Measurements from ENCODE around the gene MAST4.

MAST4 gene

GRCh38 chr5:66933066-66933465 lies 336.9 kb downstream of the MAST4 start:
- Histone ChIP-seq H2AFZ (ENCODE audit: low read depth, low read length) (no peak overlapping the region), H3K4me1 (ENCODE audit: control insufficient read depth, insufficient read depth, low read depth, low read length) (no peaks in the 10 kb centered on the region), H3K23ac (ENCODE audit: low read length in 2 of 2) (no peak overlapping the region), H3K4ac (ENCODE audit: low read depth in 1 of 2, low read length in 2 of 2) (no peak overlapping the region), H3K4me2 (ENCODE audit: low read length, poor library complexity, severe bottlenecking) (no peak overlapping the region), H3K27ac (ENCODE audit: low read length, poor library complexity, severe bottlenecking) (peak overlapping the region; percentile 47), H4K8ac (ENCODE audit: low read length) (no peak overlapping the region), H3K27me3 (ENCODE audit: control insufficient read depth in 1 of 2, insufficient read depth in 1 of 2, low read length in 2 of 2) (no peaks in the 10 kb centered on the region), H3K79me1 (replicated peaks; ENCODE audit: low read length, poor library complexity, severe bottlenecking) (no peaks in the 10 kb centered on the region), H3K14ac (ENCODE audit: low read length in 2 of 2) (no peak overlapping the region), H3K36me3 (ENCODE audit: control insufficient read depth in 1 of 2, insufficient read depth in 2 of 2, low read depth in 1 of 2, low read length in 2 of 2) (no peaks in the 10 kb centered on the region), H4K91ac (ENCODE audit: low read length) (no peak overlapping the region), H2BK5ac (ENCODE audit: low read depth, low read length, poor library complexity, severe bottlenecking) (no peak overlapping the region), H2AK5ac (ENCODE audit: low read length, severe bottlenecking) (no peak overlapping the region), H3K9ac (ENCODE audit: low read length) (no peak overlapping the region), H2BK120ac (ENCODE audit: low read depth, low read length) (no peak overlapping the region), H3K9me3 (ENCODE audit: control insufficient read depth, low read length) (no peaks in the 10 kb centered on the region), H3K18ac (ENCODE audit: low read depth in 1 of 2, low read length in 2 of 2) (no peak overlapping the region), H2BK15ac (ENCODE audit: low read depth, poor library complexity, severe bottlenecking) (no peak overlapping the region), H3K4me3 (ENCODE audit: insufficient read depth in 1 of 2, low read depth in 1 of 2, low read length in 2 of 2) (no peak overlapping the region), H2BK12ac (ENCODE audit: low read length in 2 of 2) (no peak overlapping the region)
- no CpG with 5 or more reads among the region's 1 CpG for WGBS
- no peak for DNase-seq

GRCh38 chr5:66939094-66939493 lies 342.9 kb downstream of the MAST4 start:
- H3K14ac ChIP-seq (ENCODE audit: low read length in 2 of 2): no peak overlapping the region
- no peak overlapping the region for H2AK5ac ChIP-seq (ENCODE audit: low read length, severe bottlenecking)
- no peak overlapping the region for H4K91ac ChIP-seq (ENCODE audit: low read length)
- no peaks in the 10 kb centered on the region for H3K36me3 ChIP-seq (ENCODE audit: control insufficient read depth in 1 of 2, insufficient read depth in 2 of 2, low read depth in 1 of 2, low read length in 2 of 2)
- no peak overlapping the region for H2BK15ac ChIP-seq (ENCODE audit: low read depth, poor library complexity, severe bottlenecking)
- H3K9ac ChIP-seq (ENCODE audit: low read length): no peak overlapping the region
- no peak overlapping the region for H3K27ac ChIP-seq (ENCODE audit: low read length, poor library complexity, severe bottlenecking)
- H2BK12ac ChIP-seq (ENCODE audit: low read length in 2 of 2): no peak overlapping the region
- H4K8ac ChIP-seq (ENCODE audit: low read length): no peak overlapping the region
- H3K27me3 ChIP-seq (ENCODE audit: control insufficient read depth in 1 of 2, insufficient read depth in 1 of 2, low read length in 2 of 2): no peaks in the 10 kb centered on the region
- no peak overlapping the region for H3K23ac ChIP-seq (ENCODE audit: low read length in 2 of 2)
- H3K4me2 ChIP-seq (ENCODE audit: low read length, poor library complexity, severe bottlenecking): no peak overlapping the region
- H2AFZ ChIP-seq (ENCODE audit: low read depth, low read length): no peak overlapping the region
- no peak for DNase-seq
- H2BK5ac ChIP-seq (ENCODE audit: low read depth, low read length, poor library complexity, severe bottlenecking): no peak overlapping the region
- H3K18ac ChIP-seq (ENCODE audit: low read depth in 1 of 2, low read length in 2 of 2): no peak overlapping the region
- no peak overlapping the region for H2BK120ac ChIP-seq (ENCODE audit: low read depth, low read length)
- WGBS: no CpG with 5 or more reads among the region's 2 CpGs
- no peaks in the 10 kb centered on the region for H3K4me1 ChIP-seq (ENCODE audit: control insufficient read depth, insufficient read depth, low read depth, low read length)
- no peak overlapping the region for H3K4me3 ChIP-seq (ENCODE audit: insufficient read depth in 1 of 2, low read depth in 1 of 2, low read length in 2 of 2)
- H3K9me3 ChIP-seq (ENCODE audit: control insufficient read depth, low read length): no peaks in the 10 kb centered on the region
- H3K4ac ChIP-seq (ENCODE audit: low read depth in 1 of 2, low read length in 2 of 2): no peak overlapping the region
- no peaks in the 10 kb centered on the region for H3K79me1 ChIP-seq (replicated peaks; ENCODE audit: low read length, poor library complexity, severe bottlenecking)

- Histone ChIP-seq H3K4me3 (ENCODE audit: insufficient read depth in 1 of 2, low read depth in 1 of 2, low read length in 2 of 2) (no peak overlapping the region), H3K79me1 (replicated peaks; ENCODE audit: low read length, poor library complexity, severe bottlenecking) (no peaks in the 10 kb centered on the region)
- WGBS: 29% methylated on average over 3 of the region's 7 CpGs
These were observed 349.5 kb downstream of the MAST4 start for GRCh38 chr5:66945389-66946349.

GRCh38 chr5:66947458-66947857 lies 351.3 kb downstream of the MAST4 start:
- Histone ChIP-seq H3K4me2 (ENCODE audit: low read length, poor library complexity, severe bottlenecking) (no peak overlapping the region), H3K9me3 (ENCODE audit: control insufficient read depth, low read length) (no peaks in the 10 kb centered on the region), H3K27me3 (ENCODE audit: control insufficient read depth in 1 of 2, insufficient read depth in 1 of 2, low read length in 2 of 2) (no peaks in the 10 kb centered on the region), H2AFZ (ENCODE audit: low read depth, low read length) (no peak overlapping the region), H3K23ac (ENCODE audit: low read length in 2 of 2) (no peak overlapping the region), H3K79me1 (replicated peaks; ENCODE audit: low read length, poor library complexity, severe bottlenecking) (no peaks in the 10 kb centered on the region), H4K91ac (ENCODE audit: low read length) (no peak overlapping the region), H2BK12ac (ENCODE audit: low read length in 2 of 2) (no peak overlapping the region), H2BK15ac (ENCODE audit: low read depth, poor library complexity, severe bottlenecking) (no peak overlapping the region), H2BK5ac (ENCODE audit: low read depth, low read length, poor library complexity, severe bottlenecking) (no peak overlapping the region), H3K14ac (ENCODE audit: low read length in 2 of 2) (no peak overlapping the region), H3K36me3 (ENCODE audit: control insufficient read depth in 1 of 2, insufficient read depth in 2 of 2, low read depth in 1 of 2, low read length in 2 of 2) (no peaks in the 10 kb centered on the region), H3K27ac (ENCODE audit: low read length, poor library complexity, severe bottlenecking) (no peak overlapping the region), H4K8ac (ENCODE audit: low read length) (no peak overlapping the region), H3K4me3 (ENCODE audit: insufficient read depth in 1 of 2, low read depth in 1 of 2, low read length in 2 of 2) (no peak overlapping the region), H3K4ac (ENCODE audit: low read depth in 1 of 2, low read length in 2 of 2) (no peak overlapping the region), H3K4me1 (ENCODE audit: control insufficient read depth, insufficient read depth, low read depth, low read length) (peaks cover 2% of the 10 kb centered on the region), H3K9ac (ENCODE audit: low read length) (no peak overlapping the region), H3K18ac (ENCODE audit: low read depth in 1 of 2, low read length in 2 of 2) (no peak overlapping the region), H2BK120ac (ENCODE audit: low read depth, low read length) (no peak overlapping the region), H2AK5ac (ENCODE audit: low read length, severe bottlenecking) (no peak overlapping the region)
- 90% methylated on average over 3 of the region's 4 CpGs for WGBS
- no peak for DNase-seq

More at GRCh38 chr5:66945389-66946349, 349.5 kb downstream of the MAST4 start:
- Histone ChIP-seq H3K9ac (ENCODE audit: low read length) (no peak overlapping the region), H3K18ac (ENCODE audit: low read depth in 1 of 2, low read length in 2 of 2) (peak overlapping the region in 1 of 2 experiments; percentile 12), H4K8ac (ENCODE audit: low read length) (no peak overlapping the region), H2BK12ac (ENCODE audit: low read length in 2 of 2) (no peak overlapping the region), H3K27me3 (ENCODE audit: control insufficient read depth in 1 of 2, insufficient read depth in 1 of 2, low read length in 2 of 2) (no peaks in the 10 kb centered on the region), H3K4me2 (ENCODE audit: low read length, poor library complexity, severe bottlenecking) (peak overlapping the region; percentile 22), H3K14ac (ENCODE audit: low read length in 2 of 2) (no peak overlapping the region), H2BK5ac (ENCODE audit: low read depth, low read length, poor library complexity, severe bottlenecking) (no peak overlapping the region), H3K4me1 (ENCODE audit: control insufficient read depth, insufficient read depth, low read depth, low read length) (peaks cover 2% of the 10 kb centered on the region), H2BK15ac (ENCODE audit: low read depth, poor library complexity, severe bottlenecking) (no peak overlapping the region), H3K4ac (ENCODE audit: low read depth in 1 of 2, low read length in 2 of 2) (no peak overlapping the region), H3K23ac (ENCODE audit: low read length in 2 of 2) (no peak overlapping the region), H3K36me3 (ENCODE audit: control insufficient read depth in 1 of 2, insufficient read depth in 2 of 2, low read depth in 1 of 2, low read length in 2 of 2) (no peaks in the 10 kb centered on the region), H3K27ac (ENCODE audit: low read length, poor library complexity, severe bottlenecking) (peak overlapping the region; percentile 49), H2AK5ac (ENCODE audit: low read length, severe bottlenecking) (no peak overlapping the region), H3K9me3 (ENCODE audit: control insufficient read depth, low read length) (no peaks in the 10 kb centered on the region), H2BK120ac (ENCODE audit: low read depth, low read length) (no peak overlapping the region), H4K91ac (ENCODE audit: low read length) (no peak overlapping the region), H2AFZ (ENCODE audit: low read depth, low read length) (no peak overlapping the region)
- DNase-seq: peak; percentile 49
